GM21528 (cell line): ENCODE results near the gene PARG.
"Not testable (repeated sequence)": the region's sequence is repeated elsewhere in the genome, so short reads cannot be mapped to it uniquely, and the experiment has no call there.

Experiments
- ATAC-seq: cut with Tn5 transposase; IDR thresholded peaks from one replicate; pipeline ENCODE4 v1.9.1; 2021; ENCODE audit warnings: mild to moderate bottlenecking, moderate library complexity; ENCODE audit not compliant: unreplicated experiment, low FRiP score

The PARG gene

DNA sequence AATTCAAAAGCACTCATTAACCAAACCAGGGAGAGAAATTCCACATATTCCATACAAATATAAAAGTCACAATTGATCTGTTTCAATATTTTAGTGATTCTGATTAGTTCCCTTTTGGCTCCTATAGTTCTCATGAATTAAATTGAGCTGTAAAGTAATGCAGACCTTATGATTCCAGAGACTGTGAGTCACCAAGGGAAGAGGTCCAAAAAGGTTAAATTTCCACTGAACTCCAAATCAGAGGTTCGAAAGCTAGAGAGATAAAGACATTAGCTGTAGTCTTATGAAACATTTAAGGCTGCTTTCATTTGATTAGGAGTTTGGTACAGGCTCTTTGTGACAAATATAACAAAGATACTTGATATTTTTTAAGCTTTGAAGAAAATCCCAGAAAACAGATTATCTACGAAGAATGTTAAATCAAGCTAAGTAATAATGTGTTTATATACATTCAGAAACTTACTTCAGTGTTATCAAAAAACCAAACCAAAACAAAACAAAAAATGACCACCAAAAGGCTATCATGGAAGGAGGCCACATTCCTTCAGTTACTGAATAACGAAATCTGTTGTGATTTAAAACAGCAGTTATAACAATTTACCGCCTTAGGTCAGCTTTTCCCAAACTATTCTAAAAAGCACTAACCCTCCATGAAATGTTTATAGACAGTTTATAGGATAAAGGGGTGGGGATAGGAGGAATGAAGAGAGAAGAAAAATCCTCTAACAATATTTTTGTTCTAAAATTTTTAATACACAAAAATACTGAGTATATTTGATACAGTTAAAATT is 33.3 kb downstream of the PARG start:
- ATAC-seq: not testable (repeated sequence)

DNA sequence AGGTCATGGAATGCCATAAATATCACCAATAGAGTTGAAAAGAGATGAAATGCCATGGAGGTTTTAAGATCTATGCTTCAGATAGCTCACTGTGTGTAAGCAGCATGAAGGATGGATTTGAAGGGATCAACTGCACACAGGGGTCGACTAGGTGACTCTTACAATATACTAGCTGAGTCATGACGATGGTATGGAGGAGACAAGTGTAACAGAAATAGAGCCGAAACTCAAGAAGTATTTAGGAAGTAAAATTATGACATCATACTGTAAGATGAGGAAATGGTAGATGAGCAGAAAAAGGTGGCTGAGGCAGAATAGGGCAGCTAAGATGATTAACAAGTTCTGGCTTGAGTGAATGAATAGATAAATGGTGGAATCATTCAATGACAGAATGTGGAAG is 38.0 kb downstream of the PARG start:
- not testable (repeated sequence) for ATAC-seq

DNA sequence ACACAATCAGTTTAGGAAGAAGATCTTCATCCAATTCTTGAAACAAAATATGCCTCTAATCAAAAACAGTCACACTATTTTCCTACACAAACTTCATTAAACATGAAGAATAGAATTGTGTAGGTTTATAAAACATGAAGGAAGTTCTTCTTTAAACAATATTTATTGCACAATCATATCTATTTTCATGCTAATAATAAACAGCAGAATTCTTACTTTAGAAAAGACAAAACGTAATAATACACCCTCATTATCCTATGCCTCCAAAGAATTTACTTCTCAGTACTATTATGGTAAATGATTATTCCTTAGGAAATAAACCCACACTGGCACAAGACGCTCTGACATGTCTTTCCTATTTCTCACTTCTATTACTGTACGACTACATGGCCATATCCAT is 41.4 kb downstream of the PARG start:
- not testable (repeated sequence) for ATAC-seq

DNA sequence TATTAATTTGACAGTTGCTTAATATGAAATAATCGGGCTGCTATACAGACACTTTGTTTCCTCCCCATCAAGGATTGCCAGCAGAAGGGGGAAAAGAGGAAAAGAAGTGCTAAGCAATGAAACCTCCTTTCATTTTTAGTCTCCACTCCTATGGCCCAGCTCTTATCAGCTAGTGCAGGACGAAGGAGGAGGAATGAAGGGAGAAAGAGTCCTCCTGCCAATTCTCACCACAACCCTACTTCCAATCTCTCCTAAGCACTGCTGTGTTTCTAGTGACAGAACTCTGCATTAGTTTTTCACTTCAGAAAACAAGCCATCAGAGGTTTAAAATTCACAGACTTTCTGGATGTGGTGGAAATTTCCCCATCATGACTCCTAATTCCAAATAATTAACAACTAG is 41.8 kb downstream of the PARG start:
- not testable (repeated sequence) for ATAC-seq

DNA sequence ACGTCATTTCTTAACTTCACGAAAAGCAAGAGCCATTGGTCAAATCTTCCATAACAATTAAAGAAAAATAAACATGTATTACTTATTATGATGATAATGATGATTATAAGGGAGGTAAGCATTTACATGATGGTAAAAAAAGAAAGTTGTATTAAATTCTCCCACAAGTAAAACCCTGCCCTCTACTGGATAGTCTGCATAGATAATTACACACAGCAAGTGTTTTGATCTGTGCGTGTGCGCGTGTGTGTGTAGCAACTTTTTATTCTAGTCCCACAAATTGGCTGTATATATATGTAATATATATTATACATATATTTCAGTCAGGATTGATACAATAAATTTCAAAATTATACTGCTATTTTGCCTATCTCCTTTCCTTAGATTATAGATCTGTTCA is 51.8 kb downstream of the PARG start:
- not testable (repeated sequence) for ATAC-seq

DNA sequence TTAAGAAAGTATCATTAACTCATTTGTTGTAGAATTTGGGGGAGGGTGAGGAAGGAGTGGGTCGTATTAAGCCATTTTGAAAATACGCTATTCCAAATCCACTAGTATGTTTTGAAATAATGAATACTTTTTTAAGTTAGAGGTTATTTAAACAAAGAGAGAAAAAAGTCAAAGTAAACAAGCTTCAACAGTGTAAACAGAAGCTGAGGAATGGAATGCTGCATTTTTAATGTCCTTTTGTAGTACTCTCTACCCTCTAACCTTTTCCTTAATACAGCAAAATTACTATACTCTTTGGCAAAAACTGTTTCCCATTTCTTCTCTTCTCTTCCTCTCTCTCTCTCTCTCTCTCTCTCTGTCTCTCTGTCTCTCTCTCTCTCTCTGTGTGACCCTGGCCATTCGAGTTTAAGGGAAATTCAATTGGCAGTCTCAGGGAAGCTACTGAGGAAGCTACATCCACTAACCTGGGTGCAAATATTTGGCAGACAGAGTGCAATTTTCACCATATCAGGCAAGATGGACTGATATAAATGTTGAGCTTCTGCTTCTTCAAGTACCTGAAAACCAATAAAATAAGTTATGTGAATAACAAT is 57.0 kb downstream of the PARG start:
- ATAC-seq: not testable (repeated sequence)

DNA sequence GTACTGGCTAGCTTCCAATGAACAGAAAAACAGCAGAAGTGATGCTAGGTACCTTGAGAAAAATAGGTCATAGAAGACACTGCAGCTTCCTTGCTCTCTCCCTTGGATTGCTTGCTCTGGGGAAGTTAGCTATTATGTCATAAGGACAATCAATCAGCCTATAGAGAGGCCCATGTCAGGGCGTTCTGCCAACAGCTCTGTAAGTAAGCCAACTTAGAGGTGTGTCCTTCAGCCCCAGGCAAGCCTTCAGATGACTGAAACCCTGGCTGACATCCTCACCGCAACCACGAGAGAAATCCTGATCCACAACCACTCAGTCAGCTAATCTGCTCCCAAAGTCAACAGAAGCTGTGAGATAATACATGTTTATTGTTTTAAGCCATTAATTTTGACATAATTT is 58.0 kb downstream of the PARG start:
- not testable (repeated sequence) for ATAC-seq

DNA sequence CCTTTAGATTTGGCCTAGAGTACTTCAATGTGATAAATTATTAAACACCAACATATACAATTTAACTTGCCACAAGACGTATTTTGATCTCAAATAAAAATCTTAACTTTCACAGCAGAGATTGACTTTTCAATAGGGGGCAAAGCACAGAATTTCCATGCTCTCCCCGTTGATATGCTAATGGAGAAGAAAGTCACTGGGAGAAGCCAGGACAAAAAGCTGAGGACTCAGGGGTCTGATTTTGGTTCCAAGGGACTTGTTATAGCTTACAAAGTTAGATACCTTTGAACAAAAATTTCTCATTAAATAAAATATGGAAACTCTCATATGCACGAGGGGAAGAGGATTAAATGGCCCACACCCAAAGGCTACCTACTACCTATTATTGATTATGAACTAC is 59.5 kb downstream of the PARG start:
- ATAC-seq: not testable (repeated sequence)

DNA sequence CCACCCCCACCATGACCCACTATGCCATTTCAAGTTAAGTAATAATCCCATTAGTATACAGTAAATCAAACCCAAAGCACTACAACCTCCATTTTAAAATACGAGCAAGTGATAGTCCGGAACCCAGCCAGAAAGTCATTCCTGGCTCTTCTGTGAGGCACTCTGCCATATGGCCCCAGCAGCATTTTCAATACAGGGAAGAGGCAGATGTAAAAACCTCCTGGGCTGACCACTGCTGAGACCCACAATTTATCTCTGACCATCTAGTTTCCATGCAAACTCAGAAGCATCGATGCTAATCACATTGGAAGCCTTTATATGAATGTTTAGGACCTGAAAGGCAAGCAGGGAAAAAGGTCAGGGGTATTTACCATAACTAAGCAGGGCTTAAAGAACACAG is 69.1 kb downstream of the PARG start:
- not testable (repeated sequence) for ATAC-seq

DNA sequence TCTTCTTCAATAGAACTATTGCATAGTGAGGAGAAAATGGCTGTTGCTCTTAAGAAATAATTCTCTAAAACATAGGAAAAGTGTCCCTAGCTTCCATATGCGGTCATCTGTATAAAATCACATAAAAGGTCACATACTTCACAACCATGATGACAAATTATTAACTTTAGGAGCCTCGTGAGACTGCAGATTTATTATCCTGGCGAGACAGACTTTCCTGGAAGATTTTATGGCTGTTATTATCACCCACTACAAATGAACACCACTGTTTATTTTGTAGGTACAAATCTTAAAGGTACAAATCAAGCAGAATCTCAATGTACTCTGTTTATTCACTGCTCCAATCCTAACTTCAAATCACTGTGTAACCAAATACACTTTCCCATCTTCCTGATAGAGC is 70.4 kb downstream of the PARG start:
- ATAC-seq: not testable (repeated sequence)

DNA sequence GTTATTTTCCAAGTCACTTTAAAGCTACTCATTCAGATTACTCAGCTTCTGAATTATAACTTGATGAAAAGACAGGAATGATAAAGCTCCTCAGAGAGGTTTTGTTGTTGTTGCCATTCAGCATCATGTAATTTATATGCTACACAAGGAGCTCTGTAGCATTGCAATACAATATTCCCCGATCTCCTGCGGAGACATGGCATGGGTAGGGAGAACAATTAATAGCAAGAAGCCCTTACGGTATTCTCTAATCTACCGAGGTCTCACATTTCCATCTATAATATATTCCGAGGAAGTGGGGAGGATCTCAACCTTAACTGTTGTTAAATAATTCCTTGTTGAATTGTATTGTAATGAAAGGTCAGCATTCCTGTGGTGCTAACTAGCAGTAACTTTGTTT is 81.9 kb downstream of the PARG start:
- ATAC-seq: not testable (repeated sequence)

DNA sequence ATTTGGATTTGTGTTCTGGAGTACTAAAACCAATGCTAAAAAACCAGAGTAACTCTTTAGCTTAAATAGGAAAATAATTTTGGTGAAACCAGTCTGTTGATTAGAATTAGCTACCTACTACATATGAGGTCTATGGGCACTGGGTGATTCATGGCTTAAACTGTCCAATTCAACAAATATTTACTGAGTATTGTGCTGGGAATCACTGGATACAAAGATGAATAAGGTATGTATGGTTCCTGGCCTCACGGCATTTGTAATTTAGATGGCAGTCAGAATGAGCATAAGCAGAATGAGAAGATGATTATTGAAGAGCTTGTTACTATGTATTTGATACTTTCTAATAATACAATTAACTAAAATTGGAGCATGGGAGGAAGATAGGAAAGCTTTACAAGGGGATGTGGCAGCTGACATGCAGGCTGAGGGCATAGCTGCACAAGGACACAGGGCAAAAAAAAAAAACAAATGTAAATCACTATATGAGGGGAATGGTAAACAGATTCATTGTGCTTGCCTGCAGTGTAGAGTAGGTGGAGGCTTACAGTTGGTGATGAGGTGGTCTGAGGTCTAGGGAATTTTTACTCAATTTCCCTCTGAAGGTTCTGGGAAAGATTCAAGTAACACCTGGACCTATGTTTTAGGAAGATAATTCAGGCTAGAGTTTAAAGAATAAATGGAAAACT is 83.0 kb downstream of the PARG start:
- not testable (repeated sequence) for ATAC-seq

DNA sequence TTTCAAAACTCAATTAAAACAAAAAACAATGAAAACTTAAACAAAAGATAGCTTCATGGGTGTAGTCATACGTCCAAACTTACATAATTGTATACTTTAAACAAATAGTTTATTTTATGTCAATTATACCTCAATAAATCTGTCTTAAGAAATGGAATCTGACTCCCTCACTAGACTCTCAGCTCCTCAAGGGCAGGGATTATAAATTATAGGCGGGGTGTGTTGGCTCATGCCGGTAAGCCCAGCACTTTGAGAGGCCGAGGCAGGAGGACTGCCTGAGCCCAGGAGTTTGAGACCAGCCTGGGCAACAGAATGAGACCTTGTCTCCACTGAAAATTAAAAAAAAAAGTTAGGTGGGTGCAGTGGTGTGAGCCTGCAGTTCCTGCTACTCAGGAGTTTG is 92.3 kb downstream of the PARG start:
- ATAC-seq: not testable (repeated sequence)

DNA sequence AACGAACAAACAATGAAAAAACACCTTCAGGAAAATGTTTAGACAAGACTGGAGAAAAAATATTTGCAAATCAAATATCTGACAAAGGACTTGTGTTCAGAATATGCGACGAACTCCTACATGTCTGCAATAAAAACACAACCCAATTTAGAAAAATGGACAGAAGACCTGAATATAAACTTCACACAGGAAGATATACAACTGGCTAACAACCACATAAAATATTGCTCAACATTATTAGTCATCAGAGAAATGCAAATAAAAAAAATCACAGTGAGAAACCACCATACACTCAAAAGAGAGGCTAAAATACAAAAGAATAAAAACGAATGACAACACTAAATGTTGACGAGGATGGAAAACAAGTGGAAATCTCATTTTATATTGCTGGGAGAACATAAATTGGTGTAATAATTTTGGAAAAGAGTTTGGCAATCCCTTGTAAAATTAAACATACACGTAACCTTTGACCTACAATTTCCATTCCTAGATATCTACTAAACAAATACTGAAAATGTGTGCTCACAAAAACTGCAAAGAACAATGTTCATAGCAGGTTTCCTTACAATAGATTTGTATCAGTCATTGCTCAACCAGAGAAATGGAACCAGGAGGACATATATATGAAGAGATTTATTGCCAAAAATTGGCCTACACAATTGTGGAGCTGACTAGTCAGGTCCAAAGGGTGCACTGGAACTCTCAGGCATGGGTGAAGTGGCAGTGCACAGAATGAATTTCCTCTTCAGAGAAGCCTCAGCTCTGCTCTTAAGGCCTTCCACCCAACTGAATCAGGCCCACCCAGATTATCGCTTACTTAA is 96.8 kb downstream of the PARG start:
- no peak for ATAC-seq

DNA sequence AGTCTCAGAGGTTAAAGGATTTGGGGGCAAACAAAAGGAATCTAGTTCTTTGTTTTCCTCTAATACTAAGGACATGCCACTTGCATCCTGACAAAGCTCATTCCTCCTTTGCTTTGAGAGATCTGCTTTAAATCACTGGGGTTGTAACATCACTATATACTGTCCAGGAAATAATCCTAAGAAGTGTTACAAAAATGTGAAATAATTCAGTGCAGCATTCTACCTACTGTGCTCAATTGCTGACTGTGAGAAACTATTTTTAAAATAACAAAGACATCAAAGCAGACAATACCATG is 99.5 kb downstream of the PARG start:
- not testable (repeated sequence) for ATAC-seq

DNA sequence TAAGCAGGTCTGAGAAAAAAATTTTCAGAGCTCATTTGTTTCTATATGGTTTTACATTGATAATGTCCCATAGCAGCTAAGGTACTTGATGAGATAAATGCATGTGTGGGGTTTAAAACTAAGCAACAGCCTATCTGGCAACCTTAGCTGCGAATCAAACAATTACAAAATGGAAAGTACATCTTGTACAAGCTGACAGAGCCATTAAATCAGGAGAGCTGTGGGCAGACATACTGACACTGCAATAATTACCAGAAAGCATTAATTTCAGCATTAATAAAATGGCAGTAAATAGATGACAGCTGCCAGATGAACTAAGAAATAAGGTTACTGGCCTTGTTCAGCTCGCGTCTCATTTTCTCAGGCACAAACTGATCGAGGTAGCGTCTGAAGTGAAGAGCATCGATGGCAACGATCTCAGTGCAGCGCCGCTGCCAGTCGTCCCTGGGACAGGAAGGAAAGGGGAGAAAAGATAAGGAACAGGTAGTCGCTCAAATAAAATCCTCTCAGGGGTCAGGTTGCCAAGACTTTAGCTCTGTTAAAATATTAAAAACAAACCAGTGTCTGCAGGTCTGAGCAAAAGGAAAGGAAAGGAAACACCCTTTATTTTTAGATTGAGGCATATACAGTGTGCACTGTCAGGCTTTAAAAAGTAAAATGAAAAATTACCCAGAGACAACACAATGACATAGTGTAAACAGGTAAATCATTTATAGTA is 100.1 kb downstream of the PARG start:
- ATAC-seq: no peak

DNA sequence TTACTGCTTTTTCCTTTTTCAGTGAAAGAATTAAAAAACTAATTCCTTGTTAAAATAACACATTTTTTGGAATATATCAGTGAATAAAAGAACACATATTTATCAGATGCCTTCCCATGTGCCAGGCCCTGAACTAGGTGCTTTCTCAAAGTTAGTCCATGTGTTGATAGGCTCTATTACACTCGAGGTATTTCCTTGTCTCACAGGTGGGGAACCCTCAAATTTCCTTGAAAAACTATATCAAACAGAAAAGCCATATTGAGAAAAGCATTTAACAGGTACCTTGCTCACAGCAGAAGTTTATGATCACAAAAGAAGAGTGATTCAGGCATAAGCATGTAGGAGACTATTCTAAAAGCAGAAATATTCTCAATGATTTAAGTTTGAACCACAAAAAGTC is 104.1 kb downstream of the PARG start:
- no peak for ATAC-seq

DNA sequence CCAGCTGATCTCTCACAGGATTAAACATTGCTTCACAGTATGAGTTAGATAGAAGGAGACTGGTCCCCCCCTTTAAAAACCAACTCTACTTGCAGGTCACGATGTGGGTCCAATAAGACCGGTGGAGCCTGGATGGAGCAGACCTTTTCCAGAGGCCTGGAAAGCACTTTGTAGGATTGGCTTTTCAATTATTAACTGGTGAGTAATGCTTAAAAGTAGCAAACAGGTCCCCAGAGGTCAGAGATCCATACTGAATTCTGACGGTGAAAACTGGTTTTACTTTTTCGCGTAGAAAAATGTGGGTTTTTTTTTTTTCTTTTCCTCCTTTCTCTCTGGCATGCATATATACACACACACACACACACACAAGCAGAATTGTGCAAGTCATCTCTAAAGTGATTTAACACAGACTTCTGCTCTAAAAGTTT is 104.8 kb downstream of the PARG start:
- no peak for ATAC-seq

DNA sequence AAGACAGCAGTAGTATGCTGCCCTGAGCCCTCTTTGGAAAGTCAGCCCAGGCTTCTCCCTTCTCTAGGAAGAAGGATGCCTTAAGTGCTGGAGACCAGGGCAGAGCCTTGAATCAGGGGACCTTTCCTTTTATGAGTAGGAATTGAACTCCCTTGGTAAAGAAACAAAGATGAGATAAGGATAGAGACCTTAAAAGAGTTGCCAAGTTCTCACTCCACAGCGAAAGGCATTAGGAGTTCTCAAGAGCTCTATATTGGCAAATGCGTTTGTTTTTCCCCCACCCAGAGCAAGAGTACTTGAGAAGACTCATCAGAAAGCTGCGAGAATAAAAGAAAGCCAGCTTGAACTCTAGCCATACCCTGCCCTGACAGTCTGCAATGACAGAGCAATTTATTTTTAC is 106.9 kb downstream of the PARG start:
- no peak for ATAC-seq

DNA sequence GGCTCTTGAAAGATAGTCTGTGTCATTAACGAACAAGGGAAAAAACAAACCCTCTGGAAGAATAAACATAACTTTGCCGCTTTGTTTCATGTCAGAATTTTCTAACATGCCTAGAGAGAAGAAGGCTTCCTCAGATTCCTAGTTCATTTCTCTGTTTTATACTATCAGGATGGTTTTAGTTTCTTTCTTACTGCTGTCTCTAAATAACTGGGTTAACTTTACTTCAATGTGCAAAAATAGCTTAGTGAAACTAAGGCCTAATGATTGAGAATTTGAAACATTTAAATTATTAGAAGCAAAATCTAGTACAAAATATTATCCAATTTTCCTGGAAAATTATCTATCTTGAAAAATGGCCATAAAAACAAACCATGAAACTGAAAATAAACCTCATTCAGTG is 107.6 kb downstream of the PARG start:
- ATAC-seq: no peak
